Esophagus muscularis mucosa (tissue), 4 donors: ENCODE data around the gene TMEM131L.

Experiments
- CTCF ChIP-seq, 3 experiments: fragments of 200-600 bp in 2 of 3; fragments of 450-650 bp in 1 of 3; sonication (generic) in 2 of 3; IDR thresholded peaks; one replicate each; pipeline ENCODE4 v1.5.1; 2017 to 2019; ENCODE audit warnings: antibody characterized with exemption in 3 of 3, mild to moderate bottlenecking in 2 of 3, moderate library complexity in 1 of 3
- EP300 ChIP-seq: sonication (generic); formaldehyde crosslinking; IDR thresholded peaks from one replicate; pipeline ENCODE4 v1.6.1; 2017; ENCODE audit warnings: antibody characterized with exemption
- POLR2AphosphoS5 ChIP-seq, 2 donors: sonication (generic); formaldehyde crosslinking; IDR thresholded peaks; one replicate each; pipeline ENCODE4 v1.6.1; 2017; ENCODE audit warnings: antibody characterized with exemption in 2 of 2

- TF ChIP-seq EP300 = no peak
- no peak for TF ChIP-seq POLR2AphosphoS5 (IDR thresholded peaks at IDR 0.05)
- TF ChIP-seq CTCF (IDR thresholded peaks at IDR 0.05) = no peak
Observed at GRCh38 chr4:153549405-153549804, 83.2 kb downstream of the TMEM131L start.
